Neuronal stem cell (in vitro differentiated cells): ENCODE data around the gene ZNF784.

ENCODE experiments used
- DNase-seq: peaks from one replicate; pipeline ENCODE4 v3.0.0-alpha.2; 2013; ENCODE audit warnings: low spot score
- H2AFZ ChIP-seq: one replicate; pipeline ENCODE4 v1.6.1; 2013; ENCODE audit warnings: mild to moderate bottlenecking, low read length, inconsistent platforms
- H2AK5ac ChIP-seq: 2 replicates; pipeline ENCODE4 v1.6.1; 2013; ENCODE audit warnings: low read depth, mild to moderate bottlenecking, inconsistent platforms, low read length, moderate library complexity, mixed read lengths
- H2BK120ac ChIP-seq: 2 replicates; pipeline ENCODE4 v1.6.1; 2013; ENCODE audit warnings: low read depth, mild to moderate bottlenecking, inconsistent platforms, low read length, moderate library complexity, mixed read lengths
- H2BK12ac ChIP-seq: one replicate; pipeline ENCODE4 v1.6.1; 2013; ENCODE audit warnings: low read length, inconsistent platforms
- H2BK15ac ChIP-seq: 2 replicates; pipeline ENCODE4 v1.6.1; 2013; ENCODE audit warnings: mild to moderate bottlenecking, low read length, inconsistent platforms, mixed read lengths
- H2BK5ac ChIP-seq: one replicate; pipeline ENCODE4 v1.6.1; 2013; ENCODE audit warnings: inconsistent platforms, mild to moderate bottlenecking, low read length, moderate library complexity
- H3K14ac ChIP-seq: one replicate; pipeline ENCODE4 v1.6.1; 2013; ENCODE audit warnings: low read length, inconsistent platforms
- H3K18ac ChIP-seq: 2 replicates; pipeline ENCODE4 v1.6.1; 2013; ENCODE audit warnings: low read length, inconsistent platforms
- H3K23ac ChIP-seq: 2 replicates; pipeline ENCODE4 v1.6.1; 2013; ENCODE audit warnings: low read depth, mild to moderate bottlenecking, mixed read lengths, low read length, inconsistent platforms; ENCODE audit not compliant: poor library complexity
- H3K27ac ChIP-seq: replicated peaks from 3 replicates; pipeline ENCODE4 v1.5.1; 2013; ENCODE audit warnings: low read length, inconsistent platforms
- H3K27me3 ChIP-seq, 3 experiments: 2 replicates each; pipeline ENCODE4 v1.6.1; 2013; ENCODE audit warnings: low read length in 3 of 3, mild to moderate bottlenecking in 2 of 3, inconsistent platforms in 1 of 3, low read depth in 1 of 3, mixed read lengths in 1 of 3, moderate library complexity in 1 of 3; ENCODE audit not compliant: control insufficient read depth in 3 of 3, insufficient read depth in 3 of 3
- H3K36me3 ChIP-seq, 2 donors: replicated peaks in 1 of 2; 2 replicates each; pipeline ENCODE4 v1.6.1; 2013; ENCODE audit warnings: low read length in 2 of 2; ENCODE audit not compliant: control insufficient read depth in 2 of 2, insufficient read depth in 2 of 2
- H3K4ac ChIP-seq: 2 replicates; pipeline ENCODE4 v1.6.1; 2013; ENCODE audit warnings: inconsistent platforms, mild to moderate bottlenecking, low read length, moderate library complexity
- H3K4me1 ChIP-seq, 2 donors: 1 replicate in 1 of 2; 2 replicates in 1 of 2; pipeline ENCODE4 v1.6.1; 2013; ENCODE audit warnings: low read length in 2 of 2, low read depth in 1 of 2; ENCODE audit not compliant: control insufficient read depth in 2 of 2, insufficient read depth in 1 of 2
- H3K4me2 ChIP-seq: one replicate; pipeline ENCODE4 v1.6.1; 2013; ENCODE audit warnings: mild to moderate bottlenecking, low read length, inconsistent platforms; ENCODE audit not compliant: insufficient read depth, poor library complexity, severe bottlenecking
- H3K4me3 ChIP-seq, 2 donors: 2 replicates each; pipeline ENCODE4 v1.5.1; 2013; ENCODE audit warnings: low read length in 2 of 2, mild to moderate bottlenecking in 2 of 2, inconsistent platforms in 1 of 2, moderate library complexity in 1 of 2
- H3K79me1 ChIP-seq: one replicate; pipeline ENCODE4 v1.6.1; 2013; ENCODE audit warnings: low read depth, mild to moderate bottlenecking, inconsistent platforms, low read length, moderate library complexity
- H3K9ac ChIP-seq: one replicate; pipeline ENCODE4 v1.6.1; 2013; ENCODE audit warnings: mild to moderate bottlenecking, low read depth, low read length, inconsistent platforms; ENCODE audit not compliant: poor library complexity
- H3K9me3 ChIP-seq, 2 donors: replicated peaks in 1 of 2; 2 replicates each; pipeline versions ENCODE3 to v1.6.1; 2013; ENCODE audit warnings: low read length in 2 of 2, mild to moderate bottlenecking in 2 of 2, inconsistent platforms in 1 of 2, low read depth in 1 of 2, mixed read lengths in 1 of 2, moderate library complexity in 1 of 2; ENCODE audit not compliant: control insufficient read depth in 2 of 2, insufficient read depth in 1 of 2
- H4K8ac ChIP-seq: one replicate; pipeline ENCODE4 v1.6.1; 2013; ENCODE audit warnings: low read depth, mild to moderate bottlenecking, inconsistent platforms, low read length, moderate library complexity
- H4K91ac ChIP-seq: one replicate; pipeline ENCODE4 v1.6.1; 2013; ENCODE audit warnings: low read length, low read depth, mild to moderate bottlenecking, inconsistent platforms; ENCODE audit not compliant: poor library complexity
- WGBS, 2 donors: extraction: QIAGEN DNeasy Blood & Tissue Kit; methylation state at CpG; one replicate each; pipeline ENCODE4 v1.1.7; 2013; ENCODE audit warnings: missing lambda C conversion rate in 2 of 2, mixed read lengths in 1 of 2; ENCODE audit not compliant: insufficient read length in 2 of 2, insufficient replicate concordance in 1 of 2; ENCODE audit errors: extremely low coverage in 2 of 2; 5-methylcytosine and 5-hydroxymethylcytosine counted together

The ZNF784 gene

DNA sequence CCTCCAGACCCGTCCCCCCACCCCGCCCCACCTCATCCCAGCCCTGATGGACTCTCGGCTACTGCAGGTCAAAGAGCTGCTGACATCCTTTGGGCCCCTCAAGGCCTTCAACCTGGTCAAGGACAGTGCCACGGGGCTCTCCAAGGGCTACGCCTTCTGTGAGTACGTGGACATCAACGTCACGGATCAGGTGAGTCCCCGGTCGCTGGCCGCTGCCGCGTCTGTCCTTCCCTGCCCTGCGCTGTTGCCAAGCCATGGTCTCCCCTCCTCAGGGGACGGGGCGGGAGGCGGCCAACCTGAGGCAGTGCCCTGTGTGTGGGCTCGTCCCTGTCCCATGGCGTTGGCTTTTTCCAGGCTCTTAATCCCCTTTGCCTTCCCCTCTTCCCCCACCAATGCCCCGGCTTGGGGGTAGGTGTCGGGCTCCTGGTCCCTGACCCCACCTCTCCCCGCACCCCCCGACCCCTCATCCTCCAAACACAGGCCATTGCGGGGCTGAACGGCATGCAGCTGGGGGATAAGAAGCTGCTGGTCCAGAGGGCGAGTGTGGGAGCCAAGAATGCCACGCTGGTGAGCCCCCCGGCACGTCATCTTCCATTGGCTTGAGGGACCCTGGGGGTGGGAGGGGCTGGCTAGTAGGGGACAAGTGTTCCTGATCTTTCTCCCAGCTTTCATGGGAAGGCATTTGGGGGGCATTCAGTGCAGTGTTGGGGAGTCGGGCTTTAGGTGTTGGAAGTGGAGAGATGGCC lies 44.4 kb upstream of the ZNF784 start:
- no peak overlapping the region for H3K4me3 ChIP-seq
- WGBS, 2 donors = no CpG with 5 or more reads among the region's 30 CpGs
- peaks cover 62 to 91% of the 10 kb centered on the region in 2 donors for H3K36me3 ChIP-seq

GRCh38 chr19:55667958-55668357 lies 43.6 kb upstream of the ZNF784 start:
- peaks cover 66 to 92% of the 10 kb centered on the region in 2 donors for H3K36me3 ChIP-seq
- no peak overlapping the region for H3K4ac ChIP-seq
- no peak overlapping the region for H3K18ac ChIP-seq
- no peak overlapping the region for H2BK5ac ChIP-seq
- no CpG with 5 or more reads among the region's 11 CpGs for WGBS, 2 donors
- no peak overlapping the region for H3K4me3 ChIP-seq
- no peak overlapping the region for H2BK120ac ChIP-seq
- no peak overlapping the region for H2AK5ac ChIP-seq
- H3K27ac ChIP-seq = no peak overlapping the region
- H3K4me2 ChIP-seq = no peak overlapping the region
- H4K8ac ChIP-seq = no peak overlapping the region
- no peak overlapping the region for H4K91ac ChIP-seq
- H3K27me3 ChIP-seq = no peaks in the 10 kb centered on the region
- H2AFZ ChIP-seq = no peak overlapping the region
- no peak overlapping the region for H3K9ac ChIP-seq
- no peak for DNase-seq
- peaks cover 0 to 5% of the 10 kb centered on the region in 2 donors for H3K4me1 ChIP-seq
- no peak overlapping the region for H2BK12ac ChIP-seq
- H3K79me1 ChIP-seq = peaks cover 53% of the 10 kb centered on the region
- H3K9me3 ChIP-seq = no peaks in the 10 kb centered on the region
- no peak overlapping the region for H3K14ac ChIP-seq
- no peak overlapping the region for H3K23ac ChIP-seq
- H2BK15ac ChIP-seq = no peak overlapping the region

More for the DNA sequence above, 44.4 kb upstream of the ZNF784 start:
- no peak overlapping the region for H3K9ac ChIP-seq
- no peak overlapping the region for H3K27ac ChIP-seq
- no peak overlapping the region for H3K23ac ChIP-seq
- H3K27me3 ChIP-seq = no peaks in the 10 kb centered on the region
- no peak overlapping the region for H3K4me2 ChIP-seq
- no peak overlapping the region for H2BK120ac ChIP-seq
- H2AK5ac ChIP-seq = no peak overlapping the region
- no peak overlapping the region for H2BK5ac ChIP-seq
- no peak for DNase-seq
- no peak overlapping the region for H2BK12ac ChIP-seq
- no peak overlapping the region for H2AFZ ChIP-seq
- peaks cover 5 to 6% of the 10 kb centered on the region in 2 donors for H3K4me1 ChIP-seq
- no peak overlapping the region for H3K14ac ChIP-seq
- H3K9me3 ChIP-seq = no peaks in the 10 kb centered on the region
- peaks cover 47% of the 10 kb centered on the region for H3K79me1 ChIP-seq
- no peak overlapping the region for H2BK15ac ChIP-seq
- no peak overlapping the region for H3K4ac ChIP-seq
- H4K8ac ChIP-seq = no peak overlapping the region
- H4K91ac ChIP-seq = no peak overlapping the region
- no peak overlapping the region for H3K18ac ChIP-seq

DNA sequence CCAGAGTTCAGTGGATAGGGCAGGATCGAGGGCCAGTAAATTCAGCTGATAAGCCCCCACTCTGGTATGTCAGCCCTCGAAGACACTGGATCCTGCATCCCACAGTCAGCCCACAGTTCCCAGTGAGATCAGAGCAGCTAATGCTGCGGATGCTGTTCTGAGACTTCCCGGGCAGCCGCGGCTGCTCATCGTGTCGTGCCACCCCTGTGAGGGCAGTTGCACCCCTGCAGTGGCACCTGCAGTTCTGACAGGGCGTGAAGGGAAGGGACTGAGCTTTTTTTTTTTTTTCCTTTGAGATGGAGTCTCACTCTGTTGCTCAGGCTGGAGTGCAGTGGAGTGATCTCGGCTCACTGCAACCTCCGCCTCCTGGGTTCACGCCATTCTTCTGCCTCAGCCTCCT lies 43.1 kb upstream of the ZNF784 start:
- H3K4me3 ChIP-seq = no peak overlapping the region
- H3K36me3 ChIP-seq = peaks cover 71 to 95% of the 10 kb centered on the region in 2 donors
- H3K9me3 ChIP-seq = no peaks in the 10 kb centered on the region
- H3K4ac ChIP-seq = no peak overlapping the region
- no peak overlapping the region for H3K18ac ChIP-seq
- H3K79me1 ChIP-seq = peaks cover 56% of the 10 kb centered on the region
- H3K27ac ChIP-seq = no peak overlapping the region
- H2BK12ac ChIP-seq = no peak overlapping the region
- no peaks in the 10 kb centered on the region for H3K27me3 ChIP-seq
- no CpG with 5 or more reads among the region's 12 CpGs for WGBS, 2 donors
- H3K4me1 ChIP-seq = peaks cover 0 to 5% of the 10 kb centered on the region in 2 donors
- H2AK5ac ChIP-seq = no peak overlapping the region
- no peak overlapping the region for H3K4me2 ChIP-seq
- H4K8ac ChIP-seq = no peak overlapping the region
- no peak overlapping the region for H2AFZ ChIP-seq
- peak overlapping the region; percentile 55 for H3K23ac ChIP-seq
- no peak overlapping the region for H2BK15ac ChIP-seq
- no peak overlapping the region for H2BK120ac ChIP-seq
- H4K91ac ChIP-seq = no peak overlapping the region
- H3K14ac ChIP-seq = no peak overlapping the region
- no peak overlapping the region for H2BK5ac ChIP-seq
- DNase-seq = no peak
- H3K9ac ChIP-seq = no peak overlapping the region

GRCh38 chr19:55667006-55667381 lies 42.6 kb upstream of the ZNF784 start:
- H2BK15ac ChIP-seq = no peak overlapping the region
- H3K4ac ChIP-seq = no peak overlapping the region
- no peak overlapping the region for H2BK12ac ChIP-seq
- no peak for DNase-seq
- H3K36me3 ChIP-seq = peaks cover 72 to 94% of the 10 kb centered on the region in 2 donors
- no peak overlapping the region for H3K4me3 ChIP-seq
- no peaks in the 10 kb centered on the region for H3K9me3 ChIP-seq
- no peak overlapping the region for H2BK5ac ChIP-seq
- WGBS, 2 donors = no CpG with 5 or more reads among the region's 4 CpGs
- no peak overlapping the region for H3K27ac ChIP-seq
- H3K14ac ChIP-seq = no peak overlapping the region
- H3K27me3 ChIP-seq = no peaks in the 10 kb centered on the region
- no peak overlapping the region for H2BK120ac ChIP-seq
- peak overlapping the region; percentile 44 for H3K9ac ChIP-seq
- no peak overlapping the region for H2AK5ac ChIP-seq
- H3K4me2 ChIP-seq = no peak overlapping the region
- H3K18ac ChIP-seq = no peak overlapping the region
- peaks cover 0 to 5% of the 10 kb centered on the region in 2 donors for H3K4me1 ChIP-seq
- H3K23ac ChIP-seq = peak overlapping the region; percentile 40
- peaks cover 58% of the 10 kb centered on the region for H3K79me1 ChIP-seq
- H2AFZ ChIP-seq = no peak overlapping the region
- no peak overlapping the region for H4K8ac ChIP-seq
- H4K91ac ChIP-seq = no peak overlapping the region
